ENCODE results near the gene ZNF845. TPM values are rescaled to one million over a fixed set of nuclear protein-coding genes. Genes with fewer than 3 reads are reported as not detected.

Gene ZNF845
- total and polyA plus RNA-seq, 2 donors from 2014 or later, result 1.9 to 9.2 TPM

DNA sequence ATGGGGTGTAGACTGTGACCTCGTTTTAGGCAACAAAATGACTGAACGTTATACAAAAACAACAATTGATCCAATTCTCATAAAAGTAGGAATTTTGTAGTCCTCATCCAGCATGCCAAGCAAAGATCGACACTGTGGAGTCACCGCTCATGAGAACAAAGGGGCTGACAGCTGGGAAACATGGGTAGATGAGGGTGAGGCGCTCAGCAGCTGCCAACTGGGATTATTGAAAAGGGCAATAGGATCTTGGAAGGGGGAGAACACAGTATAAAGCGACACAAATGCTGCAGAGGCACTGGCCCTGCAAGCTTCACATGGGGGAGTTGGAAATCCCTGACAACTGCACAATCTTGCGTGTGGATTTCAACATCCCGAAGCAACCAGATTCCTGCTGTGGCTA, 56.0 kb downstream of the ZNF845 start:
- no peaks in the 10 kb centered on the region for H3K27me3 ChIP-seq (ENCODE audit: control insufficient read depth, insufficient read depth, low read length)
- DNase-seq (no peak), FAIRE-seq (no peak)
- no peak overlapping the region for H3K27ac ChIP-seq (ENCODE audit: low read depth in 2 of 2, low read length in 2 of 2)
- no peak overlapping the region for H3K4me3 ChIP-seq (ENCODE audit: low read length in 3 of 3)
- no peaks in the 10 kb centered on the region for H3K36me3 ChIP-seq (ENCODE audit: control insufficient read depth in 2 of 3, insufficient read depth in 3 of 3, low read length in 3 of 3)
- H3K9ac ChIP-seq (ENCODE audit: low read length in 3 of 3), result no peak overlapping the region
- H3K4me1 ChIP-seq (ENCODE audit: control insufficient read depth in 2 of 3, insufficient read depth in 2 of 3, low read depth in 1 of 3, low read length in 3 of 3), result peaks cover 0 to 3% (median under 1%) of the 10 kb centered on the region in 3 donors
- H3K9me3 ChIP-seq (ENCODE audit: control insufficient read depth in 2 of 3, insufficient read depth in 1 of 3, low read length in 3 of 3), result peaks cover 0 to 9% (median 2%) of the 10 kb centered on the region in 3 donors
- TF ChIP-seq CTCF (IDR thresholded peaks at IDR 0.05; ENCODE audit: borderline replicate concordance, extremely low read depth, insufficient read depth), result no peak
- intact Hi-C loops (cut with DNase I), result no loop called here

GRCh38 chr19:53389978-53390377, 56.4 kb downstream of the ZNF845 start:
- Histone ChIP-seq H3K27me3 (ENCODE audit: control insufficient read depth, insufficient read depth, low read length) (no peaks in the 10 kb centered on the region), H3K27ac (ENCODE audit: low read depth in 2 of 2, low read length in 2 of 2) (no peak overlapping the region), H3K4me1 (ENCODE audit: control insufficient read depth in 2 of 3, insufficient read depth in 2 of 3, low read depth in 1 of 3, low read length in 3 of 3) (peaks cover 0 to 4% (median 2%) of the 10 kb centered on the region in 3 donors), H3K9ac (ENCODE audit: low read length in 3 of 3) (no peak overlapping the region), H3K36me3 (ENCODE audit: control insufficient read depth in 2 of 3, insufficient read depth in 3 of 3, low read length in 3 of 3) (no peaks in the 10 kb centered on the region), H3K9me3 (ENCODE audit: control insufficient read depth in 2 of 3, insufficient read depth in 1 of 3, low read length in 3 of 3) (peaks cover 0 to 9% (median 2%) of the 10 kb centered on the region in 3 donors), H3K4me3 (ENCODE audit: low read length in 3 of 3) (no peak overlapping the region)
- intact Hi-C loops (cut with DNase I), result no loop called here
- TF ChIP-seq CTCF (IDR thresholded peaks at IDR 0.05; ENCODE audit: borderline replicate concordance, extremely low read depth, insufficient read depth), result no peak
- DNase-seq (peak in 4 of 5 donors; percentile 23 to 72 (median 50)), FAIRE-seq (no peak)

DNA sequence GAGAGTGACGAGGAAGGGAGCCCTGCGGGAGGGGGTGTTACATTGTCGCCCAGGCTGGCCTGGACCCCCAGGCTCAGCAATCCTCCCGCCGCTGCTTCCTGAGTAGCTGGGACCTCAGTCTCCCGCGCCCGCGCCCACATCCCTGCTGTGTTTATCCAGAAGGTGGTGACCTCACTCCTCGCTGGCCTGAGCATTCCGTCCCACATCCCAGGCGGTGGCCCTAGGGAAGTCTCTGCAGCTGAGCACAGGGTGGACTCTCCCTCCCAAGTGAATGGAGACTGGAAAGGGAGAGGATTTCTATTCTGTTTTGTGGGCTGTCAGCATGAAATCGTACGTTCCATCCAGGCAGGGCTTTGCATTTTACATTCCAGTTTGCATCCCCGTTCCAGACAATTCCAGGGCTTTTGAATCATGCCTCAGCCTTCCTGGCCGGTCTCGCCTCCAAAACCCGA, 61.0 kb downstream of the ZNF845 start:
- no peak for TF ChIP-seq CTCF (IDR thresholded peaks at IDR 0.05; ENCODE audit: borderline replicate concordance, extremely low read depth, insufficient read depth)
- intact Hi-C loops (cut with DNase I), result no loop called here

More for the DNA sequence above, 61.0 kb downstream of the ZNF845 start:
- H3K9ac ChIP-seq (ENCODE audit: low read length in 3 of 3), result peak overlapping the region; percentile 8 to 89 (median 45)
- DNase-seq (peak in 4 of 5 donors; percentile 75 to 86 (median 78)), FAIRE-seq (no peak)
- H3K9me3 ChIP-seq (ENCODE audit: control insufficient read depth in 2 of 3, insufficient read depth in 1 of 3, low read length in 3 of 3), result peaks cover 0 to 3% (median 0%) of the 10 kb centered on the region in 3 donors
- H3K27ac ChIP-seq (ENCODE audit: low read depth in 2 of 2, low read length in 2 of 2), result peak overlapping the region; percentile 23 to 43
- H3K27me3 ChIP-seq (ENCODE audit: control insufficient read depth, insufficient read depth, low read length), result no peaks in the 10 kb centered on the region
- H3K36me3 ChIP-seq (ENCODE audit: control insufficient read depth in 2 of 3, insufficient read depth in 3 of 3, low read length in 3 of 3), result peaks cover 0 to 2% (median 0%) of the 10 kb centered on the region in 3 donors
- peaks cover 0 to 4% (median 2%) of the 10 kb centered on the region in 3 donors for H3K4me1 ChIP-seq (ENCODE audit: control insufficient read depth in 2 of 3, insufficient read depth in 2 of 3, low read depth in 1 of 3, low read length in 3 of 3)
- peak overlapping the region; percentile 75 to 95 (median 76) for H3K4me3 ChIP-seq (ENCODE audit: low read length in 3 of 3)
